H9 (cell line): ENCODE data around the gene OGDH. TPM values are rescaled to one million over a fixed set of nuclear protein-coding genes. Genes with fewer than 3 reads are reported as not detected.
A peak's percentile ranks its signal among the peaks of the same experiment; 100 is the strongest.

Source experiments
- DNase-seq: peaks from one replicate; pipeline ENCODE4 v3.0.0-alpha.2; 2017
- H2AFZ ChIP-seq: one replicate; pipeline ENCODE4 v1.6.1; 2013; ENCODE audit warnings: mild to moderate bottlenecking, low read length, control low read depth, moderate library complexity
- H2AK5ac ChIP-seq: 2 replicates; pipeline ENCODE4 v1.6.1; 2013; ENCODE audit warnings: low read length, control low read depth, mixed read lengths; ENCODE audit not compliant: insufficient read length
- H2BK120ac ChIP-seq: one replicate; pipeline ENCODE4 v1.6.1; 2013; ENCODE audit warnings: low read depth, mild to moderate bottlenecking, low read length, control low read depth, inconsistent platforms; ENCODE audit not compliant: poor library complexity, severe bottlenecking
- H2BK12ac ChIP-seq: 2 replicates; pipeline ENCODE4 v1.6.1; 2013; ENCODE audit warnings: low read length, control low read depth, mixed read lengths, low read depth; ENCODE audit not compliant: insufficient read length
- H2BK15ac ChIP-seq: 2 replicates; pipeline ENCODE4 v1.6.1; 2013; ENCODE audit warnings: low read depth, low read length, control low read depth
- H2BK20ac ChIP-seq: one replicate; pipeline ENCODE4 v1.6.1; 2013; ENCODE audit warnings: low read depth, mild to moderate bottlenecking, low read length, control low read depth, inconsistent platforms; ENCODE audit not compliant: poor library complexity, severe bottlenecking
- H2BK5ac ChIP-seq: 2 replicates; pipeline ENCODE4 v1.6.1; 2013; ENCODE audit warnings: low read length, control low read depth, mixed read lengths; ENCODE audit not compliant: insufficient read length
- H3K14ac ChIP-seq: 2 replicates; pipeline ENCODE4 v1.6.1; 2013; ENCODE audit warnings: low read length, control low read depth; ENCODE audit not compliant: insufficient read depth
- H3K18ac ChIP-seq: 2 replicates; pipeline ENCODE4 v1.6.1; 2013; ENCODE audit warnings: low read depth, mild to moderate bottlenecking, mixed read lengths, low read length, control low read depth; ENCODE audit not compliant: insufficient read length
- H3K23ac ChIP-seq: 2 replicates; pipeline ENCODE4 v1.6.1; 2013; ENCODE audit warnings: low read length, control low read depth, mixed read lengths, low read depth; ENCODE audit not compliant: insufficient read length
- H3K23me2 ChIP-seq: 2 replicates; pipeline ENCODE4 v1.6.1; 2013; ENCODE audit warnings: low read depth, mild to moderate bottlenecking, mixed read lengths, low read length, control low read depth; ENCODE audit not compliant: insufficient read length, poor library complexity, severe bottlenecking
- H3K27ac ChIP-seq: 2 replicates; pipeline ENCODE4 v1.5.1; 2013; ENCODE audit warnings: low read length, control low read depth, mixed read lengths, low read depth; ENCODE audit not compliant: insufficient read length
- H3K27me3 ChIP-seq: 2 replicates; pipeline ENCODE4 v1.6.1; 2013; ENCODE audit warnings: low read length, control low read depth, inconsistent platforms; ENCODE audit not compliant: insufficient read depth
- H3K4ac ChIP-seq: 2 replicates; pipeline ENCODE4 v1.6.1; 2013; ENCODE audit warnings: low read depth, mild to moderate bottlenecking, control low read depth, inconsistent platforms, low read length, moderate library complexity
- H3K4me1 ChIP-seq: 2 replicates; pipeline ENCODE4 v1.6.1; 2013; ENCODE audit warnings: low read length, control low read depth, inconsistent platforms; ENCODE audit not compliant: insufficient read depth
- H3K4me2 ChIP-seq: 2 replicates; pipeline ENCODE4 v1.6.1; 2013; ENCODE audit warnings: low read length, control low read depth, mixed read lengths; ENCODE audit not compliant: insufficient read length, insufficient read depth
- H3K56ac ChIP-seq: 2 replicates; pipeline ENCODE4 v1.6.1; 2013; ENCODE audit warnings: low read depth, mild to moderate bottlenecking, mixed read lengths, low read length, control low read depth; ENCODE audit not compliant: insufficient read length
- H3K79me1 ChIP-seq: 2 replicates; pipeline ENCODE4 v1.6.1; 2013; ENCODE audit warnings: low read depth, mild to moderate bottlenecking, moderate library complexity, low read length, control low read depth, inconsistent platforms; ENCODE audit not compliant: insufficient read depth, poor library complexity, severe bottlenecking
- H3K79me2 ChIP-seq: 2 replicates; pipeline ENCODE4 v1.6.1; 2013; ENCODE audit warnings: low read length, control low read depth, inconsistent platforms; ENCODE audit not compliant: insufficient read depth
- H3K9ac ChIP-seq: 2 replicates; pipeline ENCODE4 v1.6.1; 2013; ENCODE audit warnings: low read length, control low read depth, mixed read lengths; ENCODE audit not compliant: insufficient read length; ENCODE audit errors: extremely low read depth
- H3K9me3 ChIP-seq: one replicate; pipeline ENCODE4 v1.6.1; 2013; ENCODE audit warnings: low read depth, low read length, inconsistent platforms; ENCODE audit not compliant: control insufficient read depth
- H3T11ph ChIP-seq: one replicate; pipeline ENCODE4 v1.6.1; 2013; ENCODE audit warnings: mild to moderate bottlenecking, low read length, control low read depth, inconsistent platforms
- H4K20me1 ChIP-seq: one replicate; pipeline ENCODE4 v1.6.1; 2013; ENCODE audit not compliant: control insufficient read depth, insufficient read length, insufficient read depth
- H4K5ac ChIP-seq: 2 replicates; pipeline ENCODE4 v1.6.1; 2013; ENCODE audit warnings: low read depth, mild to moderate bottlenecking, mixed read lengths, low read length, control low read depth; ENCODE audit not compliant: insufficient read length
- H4K8ac ChIP-seq: replicated peaks from 2 replicates; pipeline ENCODE4 v1.6.1; 2013; ENCODE audit warnings: low read length, control low read depth, mixed read lengths, low read depth; ENCODE audit not compliant: insufficient read length
- H4K91ac ChIP-seq: 2 replicates; pipeline ENCODE4 v1.6.1; 2013; ENCODE audit warnings: low read depth, mild to moderate bottlenecking, moderate library complexity, mixed read lengths, low read length, control low read depth; ENCODE audit not compliant: insufficient read length
- H3K27ac Mint-ChIP-seq, 3 experiments: 2 replicates in 2 of 3; 3 replicates in 1 of 3; pipeline ENCODE4 v1.8.0; 2020 to 2021; ENCODE audit warnings: mixed read lengths in 3 of 3, mild to moderate bottlenecking in 1 of 3, moderate library complexity in 1 of 3
- H3K27me3 Mint-ChIP-seq: 2 replicates; pipeline ENCODE4 v1.8.0; 2021; ENCODE audit warnings: low read depth, mild to moderate bottlenecking, moderate library complexity, mixed read lengths
- H3K36me3 Mint-ChIP-seq, 3 experiments: 2 replicates in 2 of 3; 3 replicates in 1 of 3; pipeline ENCODE4 v1.8.0; 2020 to 2021; ENCODE audit warnings: low read depth in 3 of 3, mixed read lengths in 3 of 3; ENCODE audit not compliant: insufficient read depth in 1 of 3
- H3K4me1 Mint-ChIP-seq, 2 experiments: 2 replicates each; pipeline ENCODE4 v1.8.0; 2020; ENCODE audit warnings: mixed read lengths in 2 of 2
- H3K4me3 Mint-ChIP-seq, 2 experiments: 2 replicates in 1 of 2; 3 replicates in 1 of 2; pipeline ENCODE4 v1.8.0; 2020 to 2021; ENCODE audit warnings: mild to moderate bottlenecking in 2 of 2, mixed read lengths in 2 of 2, moderate library complexity in 1 of 2
- H3K9me3 Mint-ChIP-seq, 2 experiments: 2 replicates in 1 of 2; 3 replicates in 1 of 2; pipeline ENCODE4 v1.8.0; 2020; ENCODE audit warnings: mild to moderate bottlenecking in 2 of 2, mixed read lengths in 2 of 2, moderate library complexity in 1 of 2
- WGBS: extraction: QIAGEN DNeasy Blood & Tissue Kit; methylation state at CpG from one replicate; pipeline ENCODE4 v1.1.7; 2013; ENCODE audit warnings: missing lambda C conversion rate, low lambda C conversion rate, mixed read lengths; ENCODE audit not compliant: insufficient read length; ENCODE audit errors: extremely low coverage; 5-methylcytosine and 5-hydroxymethylcytosine counted together
- total RNA-seq: library from RNA; stranded (reverse); gene quantifications from 2 replicates; pipeline ENCODE4 v1.2.1, GENCODE V29; 2021
- TF ChIP-seq, protein P1 (sequence below): fragments of 200-600 bp; sonication (generic); conservative IDR thresholded peaks from 3 replicates; pipeline ENCODE4 v1.8.0; 2021; ENCODE audit warnings: antibody characterized with exemption, mild to moderate bottlenecking

Gene OGDH
- total RNA-seq, 1 experiment from 2014 or later = 77.3 TPM

DNA sequence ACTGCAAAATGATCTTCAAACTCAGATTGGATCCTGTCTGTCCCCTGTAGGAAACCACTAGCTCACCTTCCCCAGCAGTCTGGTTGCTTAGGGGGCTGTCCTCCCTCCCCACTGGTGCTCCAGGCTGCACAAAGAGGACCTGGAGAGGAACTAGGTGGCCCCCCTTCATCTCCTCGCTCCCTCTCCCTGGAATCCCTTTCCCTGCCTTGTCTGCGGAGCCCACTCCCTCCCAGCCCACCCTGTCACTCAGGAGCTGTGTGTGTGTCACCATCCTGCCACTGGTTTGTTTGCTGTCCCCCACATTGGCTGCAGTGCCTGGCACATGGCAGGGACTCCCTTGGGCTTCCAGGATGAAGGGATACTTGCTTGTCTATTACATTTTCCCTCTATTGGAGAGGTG, 106.7 kb downstream of the OGDH start:
- H3K4me1 ChIP-seq = no peaks in the 10 kb centered on the region
- H2BK20ac ChIP-seq = no peak overlapping the region
- H4K20me1 ChIP-seq = no peaks in the 10 kb centered on the region
- no peak overlapping the region for H3T11ph ChIP-seq
- H2BK120ac ChIP-seq = no peak overlapping the region
- TF ChIP-seq, protein P1, sequence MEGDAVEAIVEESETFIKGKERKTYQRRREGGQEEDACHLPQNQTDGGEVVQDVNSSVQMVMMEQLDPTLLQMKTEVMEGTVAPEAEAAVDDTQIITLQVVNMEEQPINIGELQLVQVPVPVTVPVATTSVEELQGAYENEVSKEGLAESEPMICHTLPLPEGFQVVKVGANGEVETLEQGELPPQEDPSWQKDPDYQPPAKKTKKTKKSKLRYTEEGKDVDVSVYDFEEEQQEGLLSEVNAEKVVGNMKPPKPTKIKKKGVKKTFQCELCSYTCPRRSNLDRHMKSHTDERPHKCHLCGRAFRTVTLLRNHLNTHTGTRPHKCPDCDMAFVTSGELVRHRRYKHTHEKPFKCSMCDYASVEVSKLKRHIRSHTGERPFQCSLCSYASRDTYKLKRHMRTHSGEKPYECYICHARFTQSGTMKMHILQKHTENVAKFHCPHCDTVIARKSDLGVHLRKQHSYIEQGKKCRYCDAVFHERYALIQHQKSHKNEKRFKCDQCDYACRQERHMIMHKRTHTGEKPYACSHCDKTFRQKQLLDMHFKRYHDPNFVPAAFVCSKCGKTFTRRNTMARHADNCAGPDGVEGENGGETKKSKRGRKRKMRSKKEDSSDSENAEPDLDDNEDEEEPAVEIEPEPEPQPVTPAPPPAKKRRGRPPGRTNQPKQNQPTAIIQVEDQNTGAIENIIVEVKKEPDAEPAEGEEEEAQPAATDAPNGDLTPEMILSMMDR = no peak
- no peak overlapping the region for H3K4me2 ChIP-seq
- H3K79me2 ChIP-seq = no peaks in the 10 kb centered on the region
- no peak overlapping the region for H3K4ac ChIP-seq
- no peak overlapping the region for H2BK15ac ChIP-seq
- Mint-ChIP-seq H3K36me3 (peaks cover 0 to 5% (median 3%) of the 10 kb centered on the region in 3 experiments; a peak in 2 of 7 replicates), H3K9me3 (no peaks in the 10 kb centered on the region), H3K27me3 (peaks cover 5% of the 10 kb centered on the region), H3K4me1 (peaks cover 5 to 8% of the 10 kb centered on the region in 2 experiments; a peak in 3 of 4 replicates), H3K4me3 (no peak overlapping the region), H3K27ac (peak overlapping the region in 1 of 3 experiments; percentile 17; a peak in 2 of 7 replicates)
- H4K8ac ChIP-seq = no peak overlapping the region
- no peak overlapping the region for H3K27ac ChIP-seq
- H3K14ac ChIP-seq = no peak overlapping the region
- H3K23me2 ChIP-seq = no peaks in the 10 kb centered on the region
- no peaks in the 10 kb centered on the region for H3K79me1 ChIP-seq
- no peak overlapping the region for H3K23ac ChIP-seq
- no peak overlapping the region for H2BK12ac ChIP-seq
- H2AFZ ChIP-seq = no peak overlapping the region
- no CpG with 5 or more reads among the region's 2 CpGs for WGBS
- no peak overlapping the region for H3K9ac ChIP-seq
- no peaks in the 10 kb centered on the region for H3K9me3 ChIP-seq
- H3K27me3 ChIP-seq = no peaks in the 10 kb centered on the region
- DNase-seq = no peak
- H4K91ac ChIP-seq = no peak overlapping the region
- no peak overlapping the region for H2AK5ac ChIP-seq
- H3K18ac ChIP-seq = no peak overlapping the region
- H3K56ac ChIP-seq = no peak overlapping the region
- no peak overlapping the region for H4K5ac ChIP-seq
- H2BK5ac ChIP-seq = no peak overlapping the region
